Left lobe of liver (tissue), 2 donors: ENCODE results near the gene CCDC192. TPM values are rescaled to one million over a fixed set of nuclear protein-coding genes. Genes with fewer than 3 reads are reported as not detected.
"Not testable (repeated sequence)": the region's sequence is repeated elsewhere in the genome, so short reads cannot be mapped to it uniquely, and the experiment has no call there.

Experiments used
- ATAC-seq: fragments of 200-7000 bp; cut with Tn5 transposase; one replicate; pipeline ENCODE4 v1.9.1; 2020; ENCODE audit warnings: mild to moderate bottlenecking, moderate library complexity
- DNase-seq: peaks from one replicate; pipeline ENCODE4 v3.0.0-alpha.2; 2020; ENCODE audit warnings: low spot score
- total RNA-seq: library from RNA; stranded (reverse); gene quantifications from one replicate; pipeline ENCODE4 v1.2.1, GENCODE V29; 2021
- donor health status: DM: no; HTN: no; CAD: no; lungs with moderate emphysema.
- donor health status: DM: no; HTN: yes; CAD: no.

CCDC192 gene
- total RNA-seq, 1 donor from 2014 or later, result not detected

DNA sequence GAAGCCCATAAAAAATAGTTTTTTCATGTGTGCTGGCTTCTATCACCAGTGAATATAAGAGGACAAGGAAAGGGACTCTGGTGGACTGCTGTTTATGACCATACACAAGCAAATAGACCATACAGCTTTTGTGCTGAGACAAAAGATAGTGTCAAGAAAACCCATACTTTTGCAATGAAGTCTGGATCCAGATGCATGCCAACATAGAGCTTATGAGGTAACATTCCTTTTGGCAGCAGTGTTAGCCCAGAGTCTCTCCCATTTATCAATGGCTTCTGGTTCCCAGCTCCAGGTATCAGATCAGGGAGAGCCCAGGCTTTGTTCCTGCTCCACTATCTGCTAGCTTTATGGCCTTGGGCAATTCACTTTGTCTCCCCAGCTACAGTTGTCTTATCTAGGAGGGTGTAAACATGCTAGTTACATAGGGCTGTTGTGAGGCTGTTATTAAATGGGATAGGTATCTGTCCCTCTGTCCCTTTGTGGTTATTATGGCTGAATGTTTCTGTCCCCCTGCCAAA, 55.6 kb downstream of the CCDC192 start:
- ATAC-seq (no peak), DNase-seq (no peak)

DNA sequence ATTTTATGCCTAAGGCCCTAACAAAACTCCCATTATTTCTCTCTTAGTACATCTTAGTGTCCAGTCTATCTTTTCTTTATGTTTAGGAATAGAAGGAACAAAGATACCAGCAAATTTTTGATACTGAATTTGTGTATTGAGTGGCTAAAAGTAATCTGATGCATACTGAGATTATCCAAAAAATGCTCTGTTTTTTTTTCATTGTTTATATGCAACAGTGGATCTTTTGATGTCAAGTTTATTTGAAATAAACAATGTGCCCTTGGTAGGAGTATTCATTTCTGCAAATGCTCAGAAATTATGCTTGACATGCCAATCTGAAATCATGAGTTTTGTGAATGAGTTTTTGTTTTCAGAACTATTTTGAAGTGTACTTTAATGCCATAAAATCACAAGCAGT, 58.7 kb downstream of the CCDC192 start:
- DNase-seq (no peak), ATAC-seq (no peak)

DNA sequence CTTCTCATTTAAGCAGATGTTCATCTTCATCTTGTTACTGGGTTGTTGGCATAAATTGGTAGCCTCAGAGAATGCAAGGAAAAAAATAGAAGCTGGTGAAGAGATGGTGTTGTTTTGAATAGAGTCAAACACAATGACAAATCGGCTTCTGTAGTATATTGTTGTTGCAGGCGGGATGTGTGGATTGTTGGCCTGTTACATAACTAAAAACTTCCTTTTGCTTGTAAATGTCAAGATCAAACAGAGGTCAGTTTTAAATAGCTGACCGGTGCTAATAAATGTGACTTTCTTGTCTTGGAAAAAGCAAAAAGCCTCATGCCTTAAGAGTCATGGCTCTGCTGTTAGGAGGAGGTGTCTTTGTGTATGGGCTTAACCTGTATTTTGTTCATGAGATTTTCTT, 59.2 kb downstream of the CCDC192 start:
- ATAC-seq (no peak), DNase-seq (no peak)

- ATAC-seq (no peak), DNase-seq (no peak)
Observed at GRCh38 chr5:127766676-127767335, 63.6 kb downstream of the CCDC192 start.

DNA sequence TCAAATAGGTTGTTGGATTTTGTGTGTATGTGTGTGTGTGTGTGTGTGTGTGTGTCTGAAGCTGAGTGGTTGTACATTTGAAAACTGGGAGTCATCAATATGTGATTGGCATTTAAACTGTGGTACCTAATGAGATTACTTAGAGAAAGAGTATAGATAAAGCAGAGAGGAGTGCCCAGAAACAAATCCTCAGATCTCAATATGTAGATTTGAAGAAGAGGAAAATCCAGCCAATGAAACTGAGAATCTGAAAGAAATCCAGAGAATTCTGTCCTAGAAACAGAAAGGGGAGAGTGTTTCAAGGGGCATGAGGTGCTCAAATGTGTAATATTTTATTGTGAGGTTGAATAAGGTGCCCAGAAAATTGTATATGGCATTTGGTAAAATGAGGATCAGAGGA, 66.2 kb downstream of the CCDC192 start:
- ATAC-seq (no peak), DNase-seq (no peak)

GRCh38 chr5:127770272-127770671, 67.1 kb downstream of the CCDC192 start:
- ATAC-seq, result no peak
- DNase-seq, result no peak

- no peak for ATAC-seq
- no peak for DNase-seq
Observed at GRCh38 chr5:127772531-127772930, 69.3 kb downstream of the CCDC192 start.

DNA sequence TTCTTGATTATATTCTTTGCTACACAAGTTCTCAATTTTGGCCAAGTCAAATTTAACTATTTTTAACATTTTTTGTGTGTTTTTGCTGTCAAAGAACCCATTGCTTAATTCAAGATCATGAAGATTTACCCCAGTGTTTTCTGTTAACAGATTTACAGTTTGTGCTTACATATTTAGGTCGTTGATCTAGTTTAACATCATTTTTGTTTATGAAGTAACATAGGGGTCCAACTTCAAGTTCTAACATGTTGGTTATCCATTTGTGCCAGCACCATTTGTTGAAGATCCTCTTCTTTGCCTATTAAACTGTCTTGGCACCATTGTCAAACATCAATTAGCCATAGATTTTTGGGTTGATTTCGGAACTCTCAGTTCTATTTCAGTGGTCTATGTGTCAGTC, 71.0 kb downstream of the CCDC192 start:
- no peak for DNase-seq

GRCh38 chr5:127776477-127776876, 73.3 kb downstream of the CCDC192 start:
- ATAC-seq, result no peak
- DNase-seq, result no peak

More for the DNA sequence above, 71.0 kb downstream of the CCDC192 start:
- no peak for ATAC-seq

DNA sequence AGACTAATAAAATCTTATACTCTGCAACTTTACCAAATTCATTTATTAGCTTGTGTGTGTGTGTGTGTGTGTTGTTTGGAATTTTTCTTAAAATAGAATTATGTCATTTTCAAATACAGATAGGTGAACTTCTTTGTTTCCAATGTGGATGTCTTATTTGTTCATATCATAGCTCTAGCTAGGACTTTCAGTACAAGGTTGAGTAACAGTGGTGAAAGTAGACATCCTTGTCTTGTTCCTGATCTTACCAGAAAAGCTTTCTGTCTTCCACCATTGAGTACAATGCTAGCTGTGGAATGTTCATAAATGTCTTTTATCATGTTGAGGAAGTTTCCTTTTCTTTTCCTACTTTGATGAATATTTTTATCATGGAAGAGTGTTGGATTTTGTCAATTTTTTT, 74.8 kb downstream of the CCDC192 start:
- DNase-seq (no peak), ATAC-seq (no peak)

DNA sequence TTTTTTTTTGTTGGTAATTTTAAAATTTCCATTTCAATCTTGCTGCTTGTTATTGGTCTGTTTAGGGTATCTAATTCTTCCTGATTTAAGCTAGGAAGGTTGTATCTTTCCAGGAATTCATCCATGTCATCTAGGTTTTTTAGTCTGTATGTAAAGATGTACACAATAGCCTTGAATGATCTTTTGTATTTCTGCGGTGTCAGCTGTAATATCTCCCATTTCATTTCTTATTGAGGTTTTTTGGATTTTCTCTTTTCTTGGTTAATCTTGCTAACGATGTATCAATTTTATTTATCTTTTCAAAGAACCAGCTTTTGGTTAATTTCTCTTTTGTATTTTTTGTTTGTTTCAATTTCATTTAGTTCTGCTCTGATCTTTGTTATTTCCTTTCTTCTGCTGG, 79.3 kb downstream of the CCDC192 start:
- ATAC-seq, DNase-seq: not testable (repeated sequence)

- ATAC-seq (no peak), DNase-seq (no peak)
Observed at GRCh38 chr5:127785098-127785927, 82.1 kb downstream of the CCDC192 start.

DNA sequence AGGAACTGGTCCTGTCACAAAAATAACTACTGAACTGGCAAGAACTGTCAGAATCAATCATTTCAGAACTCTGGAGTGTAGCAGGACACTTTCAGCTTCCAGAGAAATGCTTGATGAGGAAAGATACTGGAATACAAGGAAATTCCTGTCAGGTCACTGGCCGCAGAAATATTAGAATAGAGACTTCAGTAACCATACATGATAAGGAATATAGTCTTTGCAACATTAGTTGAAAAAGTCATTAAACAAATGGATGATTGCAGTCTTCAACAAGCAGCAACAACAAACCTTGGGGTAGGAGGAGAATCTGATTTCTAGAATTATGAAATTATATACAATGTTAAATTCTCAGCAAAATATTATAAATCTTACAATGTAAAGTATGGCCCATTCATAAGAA, 88.2 kb downstream of the CCDC192 start:
- no peak for ATAC-seq
- DNase-seq, result no peak

- not testable (repeated sequence) for DNase-seq, ATAC-seq
Observed at GRCh38 chr5:127791908-127792307, 88.7 kb downstream of the CCDC192 start.

DNA sequence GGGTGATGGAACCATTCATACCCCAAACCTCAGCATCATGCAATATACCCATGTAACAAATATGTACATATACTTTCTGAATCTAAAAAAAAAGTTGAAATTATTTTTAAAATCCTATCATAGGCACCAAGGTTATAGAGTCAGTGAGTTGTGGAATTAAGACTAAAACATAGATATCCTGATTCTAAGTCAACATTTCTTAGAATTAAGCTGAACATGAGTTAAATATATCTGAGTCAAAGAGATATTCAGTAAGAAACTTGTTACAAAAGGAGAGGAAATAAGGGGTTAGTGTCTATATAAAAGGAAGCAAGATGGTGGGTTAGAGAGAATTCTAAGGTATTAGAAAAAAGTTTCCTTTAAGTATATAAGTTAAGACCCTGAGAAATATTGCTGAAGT, 89.9 kb downstream of the CCDC192 start:
- DNase-seq (no peak), ATAC-seq (no peak)

- no peak for ATAC-seq
Observed at GRCh38 chr5:127793879-127794278, 90.7 kb downstream of the CCDC192 start.

DNA sequence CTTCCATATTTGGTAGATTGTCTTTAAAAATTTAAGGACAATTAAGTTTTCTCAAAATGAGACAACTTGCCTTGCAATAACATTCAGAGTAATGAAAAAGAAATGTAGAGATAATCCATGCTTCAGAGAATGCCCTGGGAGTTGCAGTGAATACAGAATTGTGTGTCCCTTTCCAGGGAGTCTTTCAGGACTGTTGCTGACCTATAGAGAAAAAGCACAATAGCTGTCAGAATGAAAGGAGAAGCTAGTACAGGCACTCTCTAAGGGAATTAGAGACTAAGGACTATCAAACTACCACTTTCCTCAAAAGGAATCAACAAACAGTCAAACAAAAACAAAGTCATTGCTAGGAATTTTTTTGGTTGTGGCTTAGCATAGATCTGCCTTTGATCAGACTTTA, 93.0 kb downstream of the CCDC192 start:
- no peak for ATAC-seq
- DNase-seq, result no peak

More at GRCh38 chr5:127793879-127794278, 90.7 kb downstream of the CCDC192 start:
- DNase-seq, result no peak

GRCh38 chr5:127799293-127799905, 96.2 kb downstream of the CCDC192 start:
- ATAC-seq (no peak), DNase-seq (no peak)

GRCh38 chr5:127801751-127802476, 98.7 kb downstream of the CCDC192 start:
- ATAC-seq (no peak), DNase-seq (no peak)

- ATAC-seq (no peak), DNase-seq (no peak)
Observed at GRCh38 chr5:127802477-127802865, 99.3 kb downstream of the CCDC192 start.

GRCh38 chr5:127804886-127805426, 101.8 kb downstream of the CCDC192 start:
- no peak for DNase-seq
- no peak for ATAC-seq
